Measurements from ENCODE around the gene FBLN2.

The FBLN2 gene

DNA sequence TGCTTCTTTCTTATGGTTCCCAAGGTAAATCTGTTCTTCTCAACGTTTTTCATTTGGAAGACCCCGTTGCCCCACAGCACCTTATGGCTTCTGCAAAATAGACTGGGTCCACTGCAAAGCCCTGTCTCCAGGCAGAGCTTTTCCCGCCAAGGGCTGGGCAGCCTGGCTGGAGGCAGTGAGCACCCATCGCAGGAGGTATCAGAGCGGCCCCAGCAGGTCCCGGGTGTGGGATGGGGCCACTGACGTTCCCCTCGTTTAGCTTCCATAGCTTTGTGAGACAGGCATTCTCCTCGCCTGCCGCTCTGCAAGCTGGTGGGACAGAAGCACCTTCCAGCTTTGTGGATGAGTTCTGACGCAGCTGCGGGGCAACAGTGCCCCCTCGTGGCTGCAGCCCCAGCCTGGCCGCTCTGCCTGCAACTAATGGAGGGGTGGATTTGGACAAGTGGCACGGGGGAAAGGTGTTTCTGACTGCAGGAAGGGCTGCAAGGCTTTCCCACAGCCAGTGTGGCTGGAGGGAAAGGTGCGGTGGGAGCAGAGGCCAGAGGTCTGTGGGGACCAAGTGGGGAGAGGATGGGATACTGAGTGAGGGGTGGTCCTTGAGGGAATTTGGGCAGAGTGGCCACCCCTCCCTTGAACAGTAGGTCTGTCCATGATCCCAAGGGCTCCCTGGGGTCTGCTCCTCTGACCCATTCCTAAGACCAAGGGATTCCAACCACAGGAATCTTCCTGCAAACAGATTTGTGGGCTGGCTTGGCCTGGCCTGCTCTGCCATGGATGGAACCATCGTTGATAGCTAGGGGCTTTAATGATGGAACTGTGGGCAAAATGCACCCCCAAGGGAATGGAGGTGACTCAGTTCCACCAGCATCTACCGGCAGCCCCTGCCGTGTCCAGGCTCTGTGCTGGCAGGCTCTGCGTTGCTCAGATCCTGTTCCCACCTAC, 99.4 kb downstream of the FBLN2 start:
- DNase-seq (ENCODE audit: low read depth in 2 of 2), result peak; percentile 74 to 78

DNA sequence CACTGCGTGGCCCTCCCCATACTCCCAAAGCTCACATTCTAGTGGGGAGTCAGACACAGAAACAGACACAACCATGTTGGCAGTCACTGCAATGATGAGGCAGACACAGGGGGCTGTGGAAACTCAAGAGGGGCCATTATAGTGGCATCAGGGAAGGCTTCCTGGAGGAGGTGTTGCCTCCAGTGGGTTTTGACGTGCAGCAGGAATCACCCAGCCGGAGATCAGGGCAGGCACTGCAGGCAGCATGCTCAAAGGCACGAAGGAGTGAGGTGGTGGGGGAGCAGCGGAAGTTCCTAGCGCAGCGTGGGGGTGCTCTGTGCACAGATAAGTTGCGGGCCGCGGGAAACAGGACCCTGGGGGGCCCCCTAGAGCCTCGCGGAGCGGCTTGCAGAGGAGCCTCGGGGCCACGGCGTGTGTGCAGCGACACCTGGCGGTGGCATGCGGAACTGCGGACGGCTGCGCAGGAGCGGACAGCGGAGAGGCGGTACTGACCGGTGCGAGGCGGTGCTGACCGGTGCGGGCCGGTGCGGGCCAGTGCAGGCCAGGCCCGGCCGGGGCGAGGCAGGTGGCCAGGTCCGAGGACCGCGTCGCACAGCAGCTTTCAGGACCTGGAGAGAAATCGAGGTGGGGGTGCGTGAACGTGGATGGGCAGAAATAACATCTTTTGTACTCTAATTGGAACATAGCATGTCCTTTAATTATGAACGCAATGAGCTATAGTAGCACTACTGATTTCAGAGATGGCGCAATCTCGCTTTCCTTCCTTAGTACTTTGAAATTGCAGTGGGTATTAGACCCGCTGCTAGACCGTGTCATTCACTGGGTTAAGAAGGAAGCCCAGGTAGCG, 101.5 kb downstream of the FBLN2 start:
- peak; percentile 63 to 78 for DNase-seq (ENCODE audit: low read depth in 2 of 2)

DNA sequence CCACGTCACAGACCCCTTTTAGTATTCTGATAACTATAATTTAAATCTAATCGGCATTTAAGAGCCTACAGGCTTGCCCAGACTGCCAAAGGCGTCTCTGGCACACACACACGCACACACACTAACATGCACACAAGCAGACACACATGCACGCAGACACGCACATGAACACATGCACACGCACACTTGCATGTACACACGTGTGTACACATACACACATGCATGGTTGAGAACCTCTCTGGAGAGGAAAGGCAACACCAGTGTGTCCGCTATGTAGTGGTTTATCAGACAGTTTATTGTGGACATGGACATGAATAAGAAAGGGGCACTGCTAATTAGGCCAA, 102.1 kb downstream of the FBLN2 start:
- no peak for DNase-seq (ENCODE audit: low read depth in 2 of 2)

DNA sequence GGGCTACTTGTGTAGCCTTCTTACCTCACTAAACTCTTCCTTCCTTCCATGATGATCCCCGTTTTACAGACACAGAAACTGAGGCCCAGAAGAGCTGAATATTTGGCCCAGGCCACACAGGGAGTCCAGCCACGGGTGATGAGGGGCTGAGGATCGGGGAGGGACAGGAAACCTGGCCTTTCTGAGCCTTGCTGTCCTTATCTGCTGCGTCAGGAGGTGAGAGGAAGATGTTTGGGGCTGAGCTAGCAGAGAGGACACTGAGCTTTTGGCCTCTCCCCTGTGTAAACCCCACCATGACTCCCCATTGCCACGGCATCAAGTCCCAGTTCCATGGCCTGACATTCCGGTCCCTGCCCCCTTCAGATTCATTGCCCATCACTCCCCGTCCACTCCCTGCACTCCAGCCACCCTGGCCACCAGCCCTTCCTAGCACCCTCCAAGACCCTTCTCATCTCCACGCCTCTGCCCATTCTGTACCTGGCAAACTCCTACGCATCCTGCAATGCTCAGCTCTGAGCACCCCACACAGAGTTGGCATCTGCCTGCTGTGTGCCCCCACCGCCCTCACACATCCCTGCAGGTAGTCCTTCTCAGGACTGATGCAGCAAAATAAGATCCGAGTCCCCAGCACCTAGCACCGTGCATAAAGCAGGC, 103.0 kb downstream of the FBLN2 start:
- no peak for DNase-seq (ENCODE audit: low read depth in 2 of 2)

DNA sequence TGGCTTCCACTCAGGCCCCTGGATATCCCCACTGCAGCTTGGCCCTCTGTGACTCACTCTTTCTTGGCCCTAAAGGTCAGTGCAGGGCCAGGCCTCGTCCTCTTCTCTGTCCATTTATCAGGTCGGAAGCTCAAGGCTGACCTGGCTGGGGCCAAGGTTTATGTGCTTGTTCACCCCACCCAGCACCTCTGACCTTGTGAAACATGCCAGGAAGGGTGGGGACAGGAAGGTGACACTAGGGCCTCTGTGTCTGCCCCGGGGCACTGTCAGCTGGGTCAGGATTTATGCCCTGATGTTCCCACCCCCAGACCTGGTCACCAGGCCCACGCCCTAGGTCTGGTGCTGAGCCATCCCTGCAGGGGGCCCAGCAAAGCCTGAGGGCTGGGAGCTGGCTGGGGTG, 103.8 kb downstream of the FBLN2 start:
- no peak for DNase-seq (ENCODE audit: low read depth in 2 of 2)

DNA sequence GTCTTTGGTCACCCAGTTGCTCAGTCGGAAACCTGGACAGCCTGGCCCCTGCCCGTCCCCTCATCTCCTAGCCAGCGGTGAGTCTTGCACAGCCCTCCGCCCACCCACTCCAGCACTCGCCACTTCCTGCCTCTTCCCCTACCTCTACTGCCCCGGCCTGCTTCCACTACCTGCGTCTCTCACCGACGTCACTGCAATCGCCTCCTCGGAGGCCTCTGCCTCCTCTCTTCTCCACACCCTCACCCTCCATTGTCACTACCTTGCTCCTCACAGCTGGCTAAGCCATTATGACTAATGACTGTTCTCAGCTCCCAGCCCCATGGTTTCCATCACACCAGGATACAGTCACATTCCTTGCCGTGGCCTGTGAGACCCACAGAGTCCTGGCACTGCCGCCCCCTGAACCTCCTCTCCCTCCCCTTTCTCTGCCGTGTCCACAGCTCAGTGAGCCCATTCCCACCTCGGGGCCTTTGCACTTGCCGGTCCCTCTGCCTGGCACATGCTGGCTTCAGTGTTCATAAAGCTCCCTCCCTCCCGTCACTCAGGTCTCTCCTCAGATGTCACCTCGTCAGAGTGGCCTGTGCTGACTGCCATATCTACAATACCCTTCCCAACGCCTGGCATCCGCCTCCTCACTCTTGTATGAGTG, 104.8 kb downstream of the FBLN2 start:
- peak in 1 of 2 donors; percentile 15 for DNase-seq (ENCODE audit: low read depth in 2 of 2)

DNA sequence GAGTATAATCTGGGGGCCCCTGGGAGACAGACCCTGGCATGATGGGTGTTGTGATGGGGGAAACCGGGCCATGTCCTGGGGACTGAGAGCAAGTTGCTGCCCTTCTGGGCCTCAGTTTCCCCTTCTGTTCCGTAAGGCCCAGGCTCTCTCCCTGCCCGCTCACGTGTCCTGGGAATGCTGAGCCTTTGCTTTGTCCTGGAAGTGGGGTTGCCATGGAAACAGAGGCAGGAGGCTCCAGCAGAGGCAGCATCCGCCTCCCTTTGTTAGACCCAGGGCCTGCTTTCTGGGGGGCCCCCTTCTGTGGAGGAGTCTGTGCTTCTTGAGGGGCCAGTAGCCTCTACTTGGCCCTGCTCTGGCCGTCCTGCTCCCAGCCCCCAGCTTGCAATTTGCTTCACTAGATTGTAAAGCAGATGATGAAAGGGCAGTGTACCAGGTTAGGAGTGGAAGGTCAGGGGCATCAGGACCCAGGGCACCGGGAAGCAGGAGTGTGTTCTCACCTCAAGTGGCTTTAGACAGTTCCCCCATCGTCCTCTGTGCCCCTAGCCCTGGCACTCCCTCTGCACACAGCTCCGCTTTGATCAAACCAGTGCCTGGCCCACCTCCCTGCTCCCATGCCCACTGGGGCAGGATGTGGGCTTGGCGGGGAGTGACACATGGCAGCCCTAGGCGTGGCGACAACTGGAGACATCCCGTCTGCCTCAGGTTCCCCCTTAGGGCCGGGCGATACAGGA, 105.6 kb downstream of the FBLN2 start:
- DNase-seq (ENCODE audit: low read depth in 2 of 2), result no peak

DNA sequence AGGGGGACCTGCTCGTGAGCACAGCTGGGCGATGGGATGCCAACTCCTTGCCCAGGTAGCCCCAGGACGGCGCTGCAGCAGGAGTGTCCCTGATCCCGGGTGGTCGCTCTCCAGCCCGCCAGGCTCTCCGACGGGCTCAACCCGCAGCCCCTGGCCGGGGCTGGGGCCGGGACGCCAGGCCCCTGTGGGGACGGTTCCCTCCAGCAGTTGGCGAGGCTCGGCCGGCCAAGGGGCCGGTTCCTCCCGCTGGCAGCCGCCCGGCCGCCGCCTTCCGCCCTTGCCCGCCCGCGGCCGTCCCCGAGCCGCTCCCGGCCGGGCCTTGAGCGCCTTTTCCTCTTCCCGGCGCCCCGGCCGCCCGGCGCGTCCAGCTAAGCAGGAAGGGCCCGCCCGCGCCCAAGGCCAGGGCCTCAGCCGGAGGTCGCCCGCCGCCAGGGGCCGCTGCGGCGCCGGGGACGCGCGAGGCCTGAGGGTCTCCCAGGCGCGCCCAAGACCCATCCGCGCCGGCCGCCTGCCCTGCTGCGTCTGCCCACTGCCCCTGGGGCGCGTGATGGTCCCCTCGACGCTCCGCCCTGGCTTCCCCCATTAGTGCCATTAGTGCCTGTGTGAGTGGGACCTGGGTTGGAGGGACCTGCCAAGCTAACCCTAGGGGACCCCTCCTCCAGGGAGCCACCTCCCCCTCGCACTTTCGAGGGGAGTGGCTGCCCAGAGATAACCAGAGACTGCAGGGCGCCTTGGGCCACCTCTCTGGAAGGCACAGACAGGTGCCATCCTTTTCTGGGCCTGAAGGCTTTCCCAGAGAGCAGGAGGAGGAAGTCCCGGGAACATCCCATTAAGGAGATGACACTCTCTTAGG, 106.4 kb downstream of the FBLN2 start:
- DNase-seq (ENCODE audit: low read depth in 2 of 2), result peak in 1 of 2 donors; percentile 25

DNA sequence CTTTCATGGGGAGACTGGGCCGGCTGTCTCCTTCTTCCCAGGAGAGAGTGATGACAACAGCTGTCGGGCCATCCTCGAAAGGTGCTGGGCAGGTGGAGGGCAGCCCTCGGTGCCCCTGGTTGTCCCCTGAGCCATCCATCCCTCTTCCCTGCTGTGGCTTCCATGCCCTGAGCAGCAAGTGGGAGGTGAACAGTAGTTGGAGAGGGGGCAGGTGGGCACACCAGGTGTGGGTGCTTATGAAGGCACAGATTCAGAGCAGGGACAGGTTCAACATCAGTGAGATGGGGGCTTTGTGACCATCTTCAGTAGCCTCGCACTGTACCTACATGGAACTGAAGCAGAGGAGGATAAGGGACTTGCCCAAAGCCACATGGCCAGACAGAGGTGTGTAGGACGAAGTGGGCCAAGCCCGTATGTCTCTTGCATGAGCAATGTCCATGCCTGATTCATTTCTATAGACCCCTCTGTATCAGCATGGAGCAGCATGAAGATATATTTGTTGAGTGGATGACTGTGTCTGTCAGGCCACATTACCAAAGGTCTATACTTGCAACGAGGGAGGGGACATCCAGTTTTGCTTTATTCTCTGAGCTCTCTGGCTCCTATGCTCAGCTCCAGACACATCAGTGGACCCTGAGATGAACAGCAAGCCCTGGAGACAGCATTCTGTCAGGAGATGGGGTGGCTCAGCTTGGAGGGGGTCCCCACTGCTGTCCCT, 107.8 kb downstream of the FBLN2 start:
- no peak for DNase-seq (ENCODE audit: low read depth in 2 of 2)

DNA sequence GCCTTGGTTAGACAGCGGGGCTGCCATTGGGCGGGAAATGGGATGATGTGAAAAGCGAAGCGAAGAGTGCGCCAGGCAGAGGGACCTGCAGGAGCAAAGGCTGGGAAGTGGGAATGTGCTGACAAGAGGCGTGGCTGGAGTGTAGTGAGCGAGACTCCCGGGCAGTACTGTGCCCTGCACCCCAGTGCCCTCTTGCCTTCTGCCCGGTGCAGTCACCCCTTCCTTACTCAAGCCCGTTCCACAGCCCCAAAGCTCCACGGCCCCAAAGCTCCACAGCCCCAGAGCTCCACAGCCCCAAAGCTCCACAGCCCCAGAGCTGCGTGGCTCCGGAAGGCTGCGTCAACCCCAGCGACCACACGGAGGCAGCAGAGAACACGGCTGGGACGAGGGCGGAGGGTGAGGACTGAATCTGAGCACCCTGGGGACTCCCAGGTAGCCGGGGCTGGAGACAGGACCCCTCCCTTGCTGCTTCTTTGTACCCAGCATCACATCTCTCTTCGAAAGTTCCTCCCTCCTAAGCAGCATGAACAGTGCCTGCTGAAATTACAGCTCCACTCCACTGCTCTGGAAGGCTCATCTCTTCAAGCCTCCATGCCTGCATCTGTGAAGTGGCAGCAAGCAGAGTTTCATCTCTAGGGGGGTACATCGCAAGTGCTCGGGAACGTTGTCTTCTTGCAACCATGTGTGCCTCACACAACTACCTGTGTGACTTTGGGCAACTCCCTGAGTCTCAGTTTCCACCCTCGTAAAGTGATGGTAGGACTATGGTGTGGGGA, 108.9 kb downstream of the FBLN2 start:
- peak; percentile 26 to 58 for DNase-seq (ENCODE audit: low read depth in 2 of 2)

DNA sequence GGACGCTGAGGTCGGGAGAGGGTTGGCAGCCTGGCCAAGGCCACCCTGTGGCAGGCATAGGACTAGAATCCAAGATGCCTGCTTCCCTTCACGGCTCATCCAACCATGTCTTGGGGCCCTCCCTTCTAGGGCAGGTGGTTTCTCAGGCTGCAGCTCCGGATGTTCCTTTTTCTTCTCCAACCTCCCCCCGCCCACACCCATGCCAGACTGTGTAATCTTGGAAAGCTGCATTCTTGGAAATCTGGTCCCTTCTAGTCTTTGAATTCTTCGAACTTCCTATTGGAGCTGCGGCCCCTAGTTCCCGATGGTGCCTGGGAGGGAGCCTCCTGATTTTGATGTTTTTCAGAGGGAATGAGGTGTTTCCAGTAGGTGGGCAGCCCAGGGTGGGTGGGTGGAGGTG, 109.8 kb downstream of the FBLN2 start:
- DNase-seq (ENCODE audit: low read depth in 2 of 2), result no peak

DNA sequence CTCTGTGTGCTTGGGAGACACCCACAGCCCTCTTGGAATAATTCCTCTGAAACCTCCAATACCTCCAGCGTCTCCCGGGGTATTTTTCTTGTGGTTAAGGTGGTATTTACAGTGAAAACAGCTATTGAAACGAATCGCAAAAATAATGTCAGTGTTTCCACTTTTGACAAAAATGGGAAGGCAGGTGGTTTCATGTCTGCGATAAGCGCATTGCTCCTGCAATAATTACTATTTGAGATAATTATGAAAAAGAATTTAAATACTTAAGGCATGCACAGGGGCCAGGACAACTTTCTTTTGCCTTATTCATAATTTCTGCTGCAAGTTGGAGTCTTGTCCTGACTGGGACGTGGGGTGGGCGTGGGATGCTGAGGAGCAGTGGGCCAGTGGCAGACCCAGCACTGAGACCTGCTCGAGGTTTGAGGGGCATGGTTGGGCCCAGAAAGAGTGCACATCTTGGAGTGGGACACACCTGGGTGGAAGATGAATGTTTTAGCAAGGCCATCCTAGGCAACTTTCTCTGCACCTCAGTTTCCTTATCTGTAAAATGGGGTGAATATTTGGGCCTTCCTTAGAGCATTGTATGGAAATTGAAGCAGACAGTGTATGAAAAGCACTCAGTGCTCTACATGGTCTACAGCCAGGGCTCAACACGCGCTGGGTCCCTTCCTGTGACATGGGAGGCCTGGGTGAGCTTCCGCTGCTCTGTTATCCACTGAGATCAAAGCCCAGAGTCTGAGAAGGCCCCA, 110.5 kb downstream of the FBLN2 start:
- no peak for DNase-seq (ENCODE audit: low read depth in 2 of 2)

DNA sequence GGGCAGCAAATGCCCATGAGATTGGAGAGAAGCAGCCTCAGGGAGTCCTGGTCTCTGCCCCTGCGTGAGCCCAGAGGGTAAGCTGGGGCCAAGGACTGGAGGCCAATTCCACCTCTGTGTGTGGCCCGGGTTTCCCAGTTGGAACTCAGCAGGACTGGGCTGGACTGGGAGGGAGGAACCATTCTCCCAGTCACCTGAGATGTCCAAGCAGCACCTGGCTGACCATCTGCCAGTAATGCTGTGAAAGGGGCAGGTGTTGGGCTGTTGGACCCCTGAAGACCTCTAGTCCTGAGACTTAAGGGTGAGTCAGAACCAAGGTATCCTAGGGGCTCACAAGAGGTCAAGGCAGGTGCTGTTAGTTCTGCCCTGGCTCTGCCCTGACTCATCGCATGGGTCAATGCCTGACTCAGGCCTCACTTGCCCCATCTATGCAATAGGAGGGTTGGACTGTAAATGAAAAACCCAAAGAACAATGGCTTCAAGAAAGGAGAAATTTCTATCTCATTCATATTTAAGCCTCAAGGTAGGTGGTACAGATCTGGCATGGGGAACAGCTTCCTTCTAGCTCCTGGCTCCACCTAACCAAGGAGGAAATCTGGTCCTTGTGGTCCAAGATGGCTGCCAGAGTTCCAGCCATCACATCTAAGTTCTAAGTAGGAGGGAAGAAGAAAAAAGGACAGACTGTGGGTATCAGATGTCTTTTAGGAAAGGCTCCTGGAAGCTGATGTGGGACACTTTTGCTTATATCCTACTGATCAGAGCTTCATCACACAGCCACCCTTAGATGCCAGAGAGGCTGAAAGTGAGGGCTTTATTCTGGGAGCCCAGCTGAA, 111.3 kb downstream of the FBLN2 start:
- no peak for DNase-seq (ENCODE audit: low read depth in 2 of 2)

DNA sequence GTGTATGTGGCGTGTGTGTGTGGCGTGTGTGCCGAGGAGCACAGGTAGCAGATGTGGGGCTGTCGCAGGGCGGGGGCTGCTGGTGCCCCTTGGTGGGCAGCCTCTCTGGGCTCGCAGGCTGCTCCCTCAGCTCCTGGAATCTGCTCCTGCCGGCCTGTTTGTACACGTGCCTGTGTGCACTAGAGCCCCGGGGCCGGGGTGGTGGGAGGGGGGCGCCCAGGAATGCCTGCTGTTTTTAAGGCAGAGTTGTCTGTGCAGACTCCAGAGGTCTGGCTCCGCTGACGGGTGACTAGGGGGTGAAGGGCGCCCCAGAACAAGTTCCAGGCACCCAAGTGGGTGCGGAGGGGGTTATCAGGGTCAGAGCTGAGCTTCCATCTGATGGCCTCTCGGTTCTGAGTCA, 112.2 kb downstream of the FBLN2 start:
- DNase-seq (ENCODE audit: low read depth in 2 of 2), result no peak

DNA sequence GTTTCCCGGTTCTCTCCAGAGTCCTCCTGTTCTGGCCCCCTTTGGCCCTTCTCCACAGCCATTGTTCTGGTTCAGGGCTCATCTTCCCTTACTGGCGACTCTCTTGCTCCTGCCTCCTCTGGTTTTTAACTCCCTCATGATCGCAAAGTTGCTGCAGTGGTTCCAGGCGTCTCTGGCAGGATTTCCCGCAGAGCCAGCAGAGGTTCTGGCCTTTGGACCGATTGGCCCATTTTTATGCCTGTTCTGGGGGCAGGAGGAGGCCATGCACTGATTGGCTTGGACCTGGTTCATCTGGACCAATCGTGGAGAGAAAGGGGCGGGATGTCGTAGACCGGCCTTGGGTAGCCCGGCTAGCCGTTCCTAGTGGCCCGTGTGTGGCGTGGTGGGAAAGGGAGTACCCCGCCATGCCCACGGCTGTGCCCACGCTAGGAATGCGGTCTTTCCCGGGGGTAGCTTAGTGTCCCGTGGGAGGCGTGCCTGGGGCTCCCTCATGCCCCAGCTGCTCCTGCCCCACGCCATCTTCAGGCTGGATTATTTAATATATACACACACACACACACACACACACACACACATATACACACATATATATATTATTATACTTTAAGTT, 113.4 kb downstream of the FBLN2 start:
- DNase-seq (ENCODE audit: low read depth in 2 of 2), result no peak

DNA sequence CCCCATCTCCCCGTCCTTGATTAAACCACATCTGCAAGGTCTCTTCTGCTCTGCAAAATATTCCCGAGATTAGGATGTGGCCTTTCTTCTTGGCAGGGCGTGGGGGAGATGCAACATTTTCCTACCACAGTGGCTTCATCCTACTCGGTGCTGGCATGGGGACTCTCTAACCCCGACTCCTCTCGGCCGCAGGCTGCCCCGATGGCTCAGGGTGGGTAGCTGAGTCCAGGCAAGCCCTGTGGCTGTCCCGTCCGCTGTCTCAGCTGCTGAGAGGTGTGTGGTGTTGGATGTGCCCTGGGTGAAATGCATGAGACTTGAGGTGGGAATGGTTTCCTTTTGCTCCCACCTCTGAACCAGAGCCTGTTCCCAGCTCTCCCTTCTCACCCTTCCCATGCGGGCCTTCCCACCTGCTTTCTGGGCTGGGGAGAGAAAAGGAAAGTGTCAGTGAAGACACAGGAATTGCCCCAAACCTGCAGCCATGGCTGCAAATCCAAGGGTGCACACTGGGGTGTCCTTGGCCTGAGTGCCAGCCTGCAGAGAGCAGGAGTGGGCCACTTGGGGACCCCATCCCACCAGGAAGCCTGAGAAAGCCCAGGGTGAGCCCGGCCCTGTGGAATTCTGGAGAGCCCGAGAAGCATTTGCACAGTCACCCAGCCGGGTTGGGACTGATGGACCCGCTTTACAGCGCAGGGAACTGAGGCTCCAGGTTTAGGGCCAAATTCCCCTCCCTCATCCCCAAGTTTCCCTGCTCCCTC, 115.0 kb downstream of the FBLN2 start:
- DNase-seq (ENCODE audit: low read depth in 2 of 2), result no peak

Data from stimulated activated CD8-positive, alpha-beta memory T cell treated with anti-CD3 and anti-CD28 coated beads, Interleukin-2, amount 100 ng/mL, for 48 hours (primary cell).